ENCODE data around the gene DNAJB11.

Gene DNAJB11

DNA sequence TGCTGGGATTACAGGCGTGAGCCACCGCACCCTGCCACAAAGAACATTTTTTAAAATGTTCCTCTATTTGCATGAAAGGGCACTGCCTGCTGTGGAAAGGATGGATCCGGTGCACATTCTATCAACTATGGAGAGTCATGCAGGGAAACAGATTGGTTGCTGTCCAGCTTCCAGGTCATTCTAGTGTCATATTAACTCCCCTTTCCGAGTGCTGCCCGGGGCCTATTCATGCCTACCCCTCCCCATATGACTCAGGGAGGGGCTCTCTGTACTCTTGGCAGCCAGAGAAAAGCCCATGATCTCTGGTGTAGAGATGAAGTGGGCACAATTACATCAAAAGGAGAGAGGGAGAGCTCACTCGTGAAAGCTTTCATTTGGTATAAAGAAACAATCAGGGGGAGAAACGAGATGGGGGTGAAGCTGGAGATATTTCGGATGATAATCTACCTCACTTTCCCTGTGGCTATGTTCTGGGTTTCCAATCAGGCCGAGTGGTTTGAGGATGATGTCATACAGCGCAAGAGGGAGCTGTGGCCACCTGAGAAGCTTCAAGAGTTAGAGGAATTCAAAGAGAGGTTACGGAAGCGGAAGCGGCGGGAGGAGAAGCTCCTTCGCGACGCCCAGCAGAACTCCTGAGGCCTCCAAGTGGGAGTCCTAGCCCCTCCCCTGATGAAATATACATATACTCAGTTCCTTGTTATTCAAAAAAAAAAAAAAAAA is 26.2 kb downstream of the DNAJB11 start:
- no peak for DNase-seq (ENCODE audit: low read depth in 2 of 2)

DNA sequence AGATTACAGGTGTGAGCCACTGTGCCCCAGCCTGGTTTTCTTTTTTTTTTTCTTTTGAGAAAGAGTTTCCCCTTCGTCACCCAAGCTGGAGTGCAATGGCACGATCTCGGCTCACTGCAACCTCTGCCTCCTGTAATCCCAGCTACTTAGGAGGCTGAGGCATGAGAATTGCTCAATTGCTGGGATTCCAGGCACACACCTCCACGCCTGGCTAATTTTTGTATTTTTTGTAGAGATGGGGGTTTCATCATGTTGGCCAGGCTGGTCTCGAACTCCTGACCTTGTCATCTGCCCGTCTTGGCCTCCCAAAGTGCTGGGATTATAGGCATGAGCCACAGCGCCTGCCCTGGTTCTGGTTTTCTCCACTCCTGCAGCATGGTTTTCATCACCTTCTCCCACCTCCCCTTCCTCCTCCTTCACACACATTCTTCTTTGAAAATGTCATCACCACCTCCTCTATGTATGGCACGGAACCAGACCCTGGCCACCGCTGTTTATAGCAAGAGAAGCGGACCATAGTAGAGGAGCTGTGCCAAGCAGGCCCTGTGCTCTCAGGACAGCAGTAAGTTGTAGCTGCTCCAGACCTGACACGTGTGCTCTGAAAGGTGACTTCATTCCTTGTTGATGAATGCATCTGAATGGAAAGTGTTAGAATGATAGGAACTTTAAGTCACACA is 27.7 kb downstream of the DNAJB11 start:
- DNase-seq (ENCODE audit: low read depth in 2 of 2) = no peak

GRCh38 chr3:186598794-186599141 is 28.2 kb downstream of the DNAJB11 start:
- DNase-seq (ENCODE audit: low read depth in 2 of 2) = no peak

- no peak for DNase-seq (ENCODE audit: low read depth in 2 of 2)
These were observed 28.7 kb downstream of the DNAJB11 start for GRCh38 chr3:186599142-186599784.

GRCh38 chr3:186599785-186600166 is 29.3 kb downstream of the DNAJB11 start:
- no peak for DNase-seq (ENCODE audit: low read depth in 2 of 2)

DNA sequence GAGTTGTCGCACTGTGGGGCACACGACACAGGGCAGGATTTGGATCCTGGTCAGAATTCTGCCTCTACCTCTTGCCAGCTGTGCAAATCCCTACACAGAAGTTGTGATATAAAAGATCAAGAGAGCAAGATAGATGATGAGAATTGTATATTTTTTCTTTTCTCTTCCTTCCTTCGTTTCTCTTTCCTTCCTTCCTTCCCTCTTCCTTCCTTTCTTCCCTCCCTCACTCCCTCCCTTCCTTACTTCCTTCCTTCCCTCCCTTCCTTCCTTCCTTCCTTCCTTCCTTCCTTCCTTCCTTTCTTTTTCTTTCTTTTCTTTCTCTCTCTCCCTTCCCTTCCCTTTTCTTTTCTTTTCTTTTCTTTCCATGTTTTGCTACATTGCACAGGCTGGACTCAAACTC is 30.4 kb downstream of the DNAJB11 start:
- DNase-seq (ENCODE audit: low read depth in 2 of 2) = no peak

GRCh38 chr3:186603159-186603558 is 32.6 kb downstream of the DNAJB11 start:
- no peak for DNase-seq (ENCODE audit: low read depth in 2 of 2)

DNA sequence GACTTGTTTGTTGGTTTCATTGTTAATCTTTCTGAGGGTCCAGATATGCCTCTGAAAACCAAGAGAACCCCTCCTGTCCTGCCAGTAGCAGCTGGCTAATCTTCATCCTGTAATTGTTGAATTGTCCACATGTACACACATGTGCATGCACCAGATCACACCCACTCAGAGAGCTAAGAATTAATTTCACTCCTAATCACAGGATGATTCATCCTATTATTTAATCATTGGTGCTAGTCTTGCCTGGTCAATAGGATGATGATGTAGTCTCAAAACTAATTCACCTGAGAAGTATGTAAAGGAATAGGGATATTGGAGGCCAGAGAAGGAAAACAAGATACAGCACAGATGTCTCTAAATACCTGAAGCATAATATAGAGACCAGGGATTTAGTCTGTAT is 34.6 kb downstream of the DNAJB11 start:
- DNase-seq (ENCODE audit: low read depth in 2 of 2) = no peak

DNA sequence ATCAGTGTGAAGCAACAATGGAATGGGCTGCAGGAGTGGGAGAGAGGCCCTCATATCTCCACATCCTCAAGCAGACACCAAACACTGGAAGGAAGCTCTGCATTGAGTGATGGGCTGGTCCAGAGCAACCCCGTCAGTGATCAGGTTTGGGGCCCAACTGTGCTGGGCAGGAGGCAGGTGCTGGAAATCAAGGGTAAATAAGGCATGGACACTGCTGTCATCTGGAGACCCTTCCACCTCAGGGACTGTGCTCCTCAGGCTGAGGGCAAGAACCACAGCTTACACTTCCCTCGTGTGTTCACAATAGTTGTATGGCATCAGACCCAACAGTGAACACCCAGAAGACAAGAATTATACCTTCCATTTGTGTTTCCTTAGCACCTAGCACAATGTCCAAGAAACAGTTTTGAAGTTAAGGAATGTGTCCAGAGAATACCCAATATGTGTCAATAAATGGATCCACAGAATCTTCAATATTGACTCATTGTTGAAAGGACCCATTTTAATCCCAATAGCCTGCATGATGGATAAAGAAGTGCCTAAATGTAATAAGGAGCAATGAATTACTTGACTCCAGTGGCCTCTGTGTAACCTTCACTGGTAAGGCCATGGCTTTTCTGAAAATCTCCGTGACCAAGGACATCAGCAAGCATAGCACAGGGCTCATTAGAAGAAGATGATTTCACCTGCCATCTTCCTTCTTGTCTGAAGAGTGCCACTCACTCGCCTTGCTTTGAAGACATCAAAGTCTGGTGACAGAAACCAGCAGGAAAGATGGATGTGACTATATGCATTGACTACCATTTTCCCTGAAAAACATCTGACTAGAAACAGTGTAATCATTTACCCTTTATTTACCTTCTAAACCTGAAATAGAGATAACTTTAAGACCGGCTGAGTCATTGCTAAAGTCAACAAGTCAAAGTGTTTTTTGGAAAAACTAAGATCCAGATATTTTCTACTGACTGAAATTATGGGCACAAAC is 35.3 kb downstream of the DNAJB11 start:
- DNase-seq (ENCODE audit: low read depth in 2 of 2) = no peak

- no peak for DNase-seq (ENCODE audit: low read depth in 2 of 2)
These were observed 38.2 kb downstream of the DNAJB11 start for GRCh38 chr3:186608624-186609215.

DNA sequence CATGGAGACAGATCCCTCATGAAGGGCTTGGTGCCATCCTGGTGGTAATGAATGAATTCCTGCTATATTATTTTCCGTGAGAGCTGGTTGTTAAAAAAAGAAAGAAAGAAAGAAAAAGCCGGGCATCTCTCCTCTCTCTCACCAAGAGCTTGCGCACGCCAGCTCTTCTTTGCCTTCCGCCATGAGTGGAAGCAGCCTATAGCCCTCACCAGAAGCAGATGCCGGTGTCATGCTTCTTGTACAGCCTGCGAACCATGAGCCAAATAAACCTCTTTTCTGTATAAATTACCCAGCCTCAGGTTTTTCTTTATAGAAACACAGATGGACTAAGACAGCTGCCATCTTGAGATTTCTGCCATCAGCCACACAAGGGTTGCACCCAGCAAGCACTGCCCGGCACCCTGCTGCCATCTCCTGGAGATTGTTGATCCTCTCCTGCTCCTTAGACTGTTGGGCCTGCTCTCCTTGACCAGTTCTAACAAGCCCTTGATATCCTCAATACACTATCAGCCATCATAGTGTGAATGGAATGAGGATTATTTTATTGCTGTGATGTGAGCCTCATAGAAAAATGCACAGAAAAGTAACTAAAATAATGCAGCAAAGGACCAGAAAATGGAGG is 38.8 kb downstream of the DNAJB11 start:
- DNase-seq (ENCODE audit: low read depth in 2 of 2) = no peak

GRCh38 chr3:186612065-186612464 is 41.5 kb downstream of the DNAJB11 start:
- no peak for DNase-seq (ENCODE audit: low read depth in 2 of 2)

DNA sequence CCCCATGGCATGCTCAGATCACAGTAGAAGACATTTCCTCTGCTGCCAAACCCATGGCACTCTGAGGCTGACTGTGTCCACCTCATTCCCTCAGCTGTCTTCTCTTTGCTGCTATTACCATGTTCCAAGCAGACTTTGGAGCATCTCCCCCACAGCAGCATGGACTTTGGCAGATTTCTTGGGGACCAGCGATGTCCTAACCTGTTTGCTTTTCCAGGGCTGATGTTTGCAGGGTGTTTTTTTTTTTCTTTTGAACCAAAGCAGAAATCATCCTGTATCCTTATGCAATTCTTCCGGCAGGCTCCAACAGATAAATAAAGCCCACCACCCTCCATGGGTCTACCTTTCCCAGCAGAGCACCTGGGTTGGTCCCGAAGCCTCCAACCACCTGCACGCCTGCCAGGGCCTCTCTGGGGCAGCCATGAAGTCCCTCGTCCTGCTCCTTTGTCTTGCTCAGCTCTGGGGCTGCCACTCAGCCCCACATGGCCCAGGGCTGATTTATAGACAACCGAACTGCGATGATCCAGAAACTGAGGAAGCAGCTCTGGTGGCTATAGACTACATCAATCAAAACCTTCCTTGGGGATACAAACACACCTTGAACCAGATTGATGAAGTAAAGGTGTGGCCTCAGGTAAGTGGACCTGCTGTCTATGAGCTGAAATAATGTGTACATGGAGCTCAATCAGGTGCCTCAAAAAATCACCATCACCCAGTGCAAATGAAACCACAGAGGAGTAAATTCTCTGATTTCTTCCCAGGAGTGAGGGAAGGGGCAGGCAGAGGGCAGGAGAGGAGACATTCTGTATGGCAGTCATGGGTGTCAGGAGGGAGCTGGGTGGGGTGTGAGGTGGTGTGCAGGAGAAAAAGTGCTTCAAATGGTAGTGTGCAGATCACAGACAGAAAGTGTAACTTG is 42.5 kb downstream of the DNAJB11 start, which contains the start of gene AHSG:
TSS of gene AHSG (plus strand) at position 340 of the 916 bp plus-strand sequence. CDS start at position 422, 82 bp downstream.
- DNase-seq (ENCODE audit: low read depth in 2 of 2) = no peak

GRCh38 chr3:186613637-186614265 is 43.2 kb downstream of the DNAJB11 start:
- DNase-seq (ENCODE audit: low read depth in 2 of 2) = no peak

DNA sequence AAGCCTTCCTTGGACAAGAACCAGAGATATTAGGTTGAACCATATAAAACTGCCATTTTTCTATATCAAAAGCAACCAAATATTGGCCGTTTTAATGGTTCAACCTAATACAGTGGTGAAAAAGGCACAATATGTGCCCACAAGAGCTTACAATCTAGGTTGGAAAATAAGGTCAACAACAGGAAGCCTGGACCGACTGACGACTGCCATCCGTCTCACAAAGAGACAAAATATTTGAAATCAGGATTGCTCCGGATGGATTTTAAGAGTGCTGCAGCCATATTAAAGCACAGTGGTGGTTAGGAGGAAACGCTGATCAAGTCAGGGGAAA is 43.7 kb downstream of the DNAJB11 start:
- DNase-seq (ENCODE audit: low read depth in 2 of 2) = no peak

- DNase-seq (ENCODE audit: low read depth in 2 of 2) = peak; percentile 37 to 58
These were observed 44.3 kb downstream of the DNAJB11 start for GRCh38 chr3:186614597-186615483.

- DNase-seq (ENCODE audit: low read depth in 2 of 2) = no peak
These were observed 45.7 kb downstream of the DNAJB11 start for GRCh38 chr3:186616299-186616617.
